ENCODE data around the gene TLCD1. TPM values are rescaled to one million over a fixed set of nuclear protein-coding genes. Genes with fewer than 3 reads are reported as not detected.

Gene TLCD1
- total RNA-seq, 1 experiment from 2014 or later: 44.9 TPM

GRCh38 chr17:28688481-28688880 lies 37.6 kb downstream of the TLCD1 start:
- TF ChIP-seq CTCF (IDR thresholded peaks at IDR 0.05; ENCODE audit: unreplicated experiment): no peak
- no peaks in the 10 kb centered on the region for H3K27me3 Mint-ChIP-seq (ENCODE audit: unreplicated experiment)
- H3K36me3 Mint-ChIP-seq (ENCODE audit: insufficient read depth, unreplicated experiment): peaks cover 92% of the 10 kb centered on the region
- no peak overlapping the region for H3K4me3 Mint-ChIP-seq (ENCODE audit: low read depth, unreplicated experiment)
- DNase-seq: no peak
- BruUV-seq (replicated peaks): no TSS peak
- CTCF ChIA-PET: no interaction called here
- H3K4me1 Mint-ChIP-seq (ENCODE audit: low read depth, unreplicated experiment): no peaks in the 10 kb centered on the region
- intact Hi-C loops (cut with micrococcal nuclease; ENCODE audit: unreplicated experiment): no loop called here
- H3K27ac Mint-ChIP-seq (ENCODE audit: unreplicated experiment): no peak overlapping the region
- no peaks in the 10 kb centered on the region for H3K9me3 Mint-ChIP-seq (ENCODE audit: low read depth, unreplicated experiment)

GRCh38 chr17:28686296-28686695 lies 39.7 kb downstream of the TLCD1 start:
- no peaks in the 10 kb centered on the region for H3K27me3 Mint-ChIP-seq (ENCODE audit: unreplicated experiment)
- no peaks in the 10 kb centered on the region for H3K9me3 Mint-ChIP-seq (ENCODE audit: low read depth, unreplicated experiment)
- CTCF ChIA-PET: no interaction called here
- intact Hi-C loops (cut with micrococcal nuclease; ENCODE audit: unreplicated experiment): no loop called here
- BruUV-seq (replicated peaks): no TSS peak
- no peak for TF ChIP-seq CTCF (IDR thresholded peaks at IDR 0.05; ENCODE audit: unreplicated experiment)
- H3K27ac Mint-ChIP-seq (ENCODE audit: unreplicated experiment): no peak overlapping the region
- H3K36me3 Mint-ChIP-seq (ENCODE audit: insufficient read depth, unreplicated experiment): peaks cover 87% of the 10 kb centered on the region
- H3K4me1 Mint-ChIP-seq (ENCODE audit: low read depth, unreplicated experiment): no peaks in the 10 kb centered on the region
- H3K4me3 Mint-ChIP-seq (ENCODE audit: low read depth, unreplicated experiment): no peak overlapping the region
- DNase-seq: no peak

GRCh38 chr17:28685366-28685765 lies 40.7 kb downstream of the TLCD1 start:
- Mint-ChIP-seq H3K4me1 (ENCODE audit: low read depth, unreplicated experiment) (no peaks in the 10 kb centered on the region), H3K9me3 (ENCODE audit: low read depth, unreplicated experiment) (no peaks in the 10 kb centered on the region), H3K36me3 (ENCODE audit: insufficient read depth, unreplicated experiment) (peaks cover 86% of the 10 kb centered on the region), H3K27ac (ENCODE audit: unreplicated experiment) (no peak overlapping the region), H3K4me3 (ENCODE audit: low read depth, unreplicated experiment) (no peak overlapping the region), H3K27me3 (ENCODE audit: unreplicated experiment) (no peaks in the 10 kb centered on the region)
- intact Hi-C loops (cut with micrococcal nuclease; ENCODE audit: unreplicated experiment): no loop called here
- no peak for TF ChIP-seq CTCF (IDR thresholded peaks at IDR 0.05; ENCODE audit: unreplicated experiment)
- BruUV-seq (replicated peaks): no TSS peak
- CTCF ChIA-PET: no interaction called here
- no peak for DNase-seq

- no TSS peak for BruUV-seq (replicated peaks)
- Mint-ChIP-seq H3K36me3 (ENCODE audit: insufficient read depth, unreplicated experiment) (peaks cover 83% of the 10 kb centered on the region), H3K4me1 (ENCODE audit: low read depth, unreplicated experiment) (no peaks in the 10 kb centered on the region), H3K27ac (ENCODE audit: unreplicated experiment) (no peak overlapping the region), H3K9me3 (ENCODE audit: low read depth, unreplicated experiment) (no peaks in the 10 kb centered on the region), H3K4me3 (ENCODE audit: low read depth, unreplicated experiment) (no peak overlapping the region), H3K27me3 (ENCODE audit: unreplicated experiment) (no peaks in the 10 kb centered on the region)
- no peak for TF ChIP-seq CTCF (IDR thresholded peaks at IDR 0.05; ENCODE audit: unreplicated experiment)
- no peak for DNase-seq
- intact Hi-C loops (cut with micrococcal nuclease; ENCODE audit: unreplicated experiment): no loop called here
- CTCF ChIA-PET: no interaction called here
Observed at GRCh38 chr17:28684963-28685362, 41.1 kb downstream of the TLCD1 start.

Measured in Calu3 (cell line).